Transverse colon (tissue), 4 donors: Measurements from ENCODE around the gene TH. TPM values are rescaled to one million over a fixed set of nuclear protein-coding genes. Genes with fewer than 3 reads are reported as not detected.
A peak's percentile ranks its signal among the peaks of the same experiment; 100 is the strongest.

Experiments used
- DNase-seq: peaks from one replicate; pipeline ENCODE4 v3.0.0-alpha.2; 2019
- H3K27ac ChIP-seq, 4 donors: fragments of 200-600 bp; sonication (generic); 2 replicates each; pipeline ENCODE4 v1.5.1; 2016 to 2018; ENCODE audit warnings: inconsistent platforms in 4 of 4
- H3K27me3 ChIP-seq: fragments of 200-600 bp; sonication (generic); 2 replicates; pipeline ENCODE4 v1.5.1; 2017; ENCODE audit warnings: inconsistent platforms
- H3K36me3 ChIP-seq, 4 donors: fragments of 200-600 bp; sonication (generic); 2 replicates each; pipeline ENCODE4 v1.5.1; 2017 to 2019; ENCODE audit warnings: inconsistent platforms in 4 of 4
- H3K4me1 ChIP-seq, 4 donors: fragments of 200-600 bp; sonication (generic); 2 replicates each; pipeline ENCODE4 v1.5.1; 2017 to 2020; ENCODE audit warnings: inconsistent platforms in 4 of 4
- H3K4me3 ChIP-seq, 4 donors: fragments of 200-600 bp; sonication (generic); 1 replicate in 1 of 4; 2 replicates in 3 of 4; pipeline versions ENCODE4 v1.5.1 to v1.6.1; 2017 to 2019; ENCODE audit warnings: inconsistent platforms in 4 of 4
- H3K9me3 ChIP-seq, 2 donors: fragments of 200-600 bp; sonication (generic); 2 replicates each; pipeline ENCODE4 v1.5.1; 2017 to 2019; ENCODE audit warnings: inconsistent platforms in 2 of 2
- EP300 ChIP-seq: sonication (generic); formaldehyde crosslinking; IDR thresholded peaks from one replicate; pipeline ENCODE4 v1.6.1; 2017; ENCODE audit warnings: antibody characterized with exemption, low read depth
- POLR2A ChIP-seq: fragments of 450-650 bp; IDR thresholded peaks from one replicate; pipeline ENCODE4 v1.6.1; 2016; ENCODE audit warnings: antibody characterized with exemption, mild to moderate bottlenecking, moderate library complexity
- POLR2AphosphoS5 ChIP-seq, 3 donors: sonication (generic); formaldehyde crosslinking; IDR thresholded peaks; one replicate each; pipeline ENCODE4 v1.6.1; 2016; ENCODE audit warnings: antibody characterized with exemption in 3 of 3
- WGBS, 2 donors: methylation state at CpG; one replicate each; pipeline ENCODE4 v1.1.5; 2018; ENCODE audit warnings: low coverage in 1 of 2; 5-methylcytosine and 5-hydroxymethylcytosine counted together
- in situ Hi-C, 4 donors: fragments of 200-750 bp; cut with MboI; loops; one replicate each; pipeline versions ENCODE4 v1.15.0 to v1.15.1; 2017; ENCODE audit warnings: low sequenced_read_pairs in 3 of 4, low pct_ligation_motif_present in 1 of 4, low pct_unique_long_range_greater_than_20kb in 1 of 4
- intact Hi-C: fragments of 100-400 bp; cut with DNase I; formaldehyde crosslinking; loops from one replicate; pipeline ENCODE4 v1.15.1; 2023; ENCODE audit warnings: low total_unique reads
- total RNA-seq, 4 donors: library from RNA; depleted of rRNA; stranded (reverse); fragments of >200 nt; gene quantifications; one replicate each; pipeline ENCODE4 v1.1.0, GENCODE V29; 2016
- TF ChIP-seq, protein P1 (sequence below), 5 experiments: fragments of 200-600 bp in 3 of 5; fragments of 450-650 bp in 2 of 5; sonication (generic) in 3 of 5; IDR thresholded peaks; 1 replicate in 2 of 5; 2 replicates in 3 of 5; pipeline ENCODE4 v1.5.1; 2016 to 2017; ENCODE audit warnings: antibody characterized with exemption in 5 of 5, inconsistent platforms in 3 of 5, mild to moderate bottlenecking in 2 of 5, moderate library complexity in 1 of 5

The TH gene
- total RNA-seq, 4 donors from 2014 or later: not detected

DNA sequence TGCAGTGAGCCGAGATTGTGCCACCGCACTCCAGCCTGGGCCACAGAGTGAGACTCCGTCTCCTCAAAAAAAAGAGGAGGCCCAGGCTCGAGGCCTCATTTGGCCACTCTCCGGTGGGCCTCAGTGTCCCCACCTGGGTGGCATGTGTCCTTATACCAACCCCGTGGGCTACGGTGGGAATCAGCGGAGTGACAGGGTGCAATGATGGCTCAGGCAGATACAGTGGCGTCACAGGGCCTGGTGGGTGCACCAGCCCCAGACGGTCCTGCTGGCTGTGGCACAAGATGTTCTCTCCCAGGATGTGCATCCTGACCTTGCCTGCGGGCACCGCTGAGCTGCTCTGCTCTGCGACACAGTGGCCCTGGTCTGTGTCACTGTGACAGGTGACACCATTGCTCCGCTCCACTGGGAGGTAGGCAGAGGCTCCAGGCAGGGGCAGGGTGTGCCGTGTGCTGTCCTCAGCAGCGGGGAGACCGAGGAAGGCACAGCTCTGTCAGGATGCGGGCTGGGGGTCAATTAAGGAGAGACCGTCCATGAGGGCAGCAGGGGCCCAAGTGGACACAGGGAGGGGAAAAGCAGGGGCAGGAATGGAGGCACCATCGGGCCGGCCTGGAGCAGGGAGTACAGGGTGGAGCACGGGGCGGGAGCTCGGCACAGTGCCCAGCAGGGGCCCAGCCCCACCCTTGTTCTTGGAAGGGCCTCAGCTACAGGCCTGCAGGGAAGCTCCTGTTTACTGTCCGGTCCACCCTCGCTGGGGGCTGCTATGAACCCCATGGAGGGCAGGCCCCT lies 21.7 kb upstream of the TH start:
- Histone ChIP-seq H3K36me3 (no peaks in the 10 kb centered on the region), H3K4me1 (peaks cover 0 to 3% (median 0%) of the 10 kb centered on the region in 4 donors), H3K4me3 (no peak overlapping the region), H3K27me3 (peaks cover 33% of the 10 kb centered on the region), H3K9me3 (no peaks in the 10 kb centered on the region), H3K27ac (no peak overlapping the region)
- WGBS, 2 donors: 65% methylated on average over 23 of the region's 26 CpGs; no CpG with 5 or more reads in 1 of the 2 donors
- DNase-seq: peak; percentile 64
- intact Hi-C loops: loop anchor here (10.0 kb wide), 1 partner anchor 332 kb away; no protein-coding TSS in a partner anchor
- no peak for TF ChIP-seq POLR2A
- TF ChIP-seq POLR2AphosphoS5 (IDR thresholded peaks at IDR 0.05): no peak
- TF ChIP-seq, protein P1, sequence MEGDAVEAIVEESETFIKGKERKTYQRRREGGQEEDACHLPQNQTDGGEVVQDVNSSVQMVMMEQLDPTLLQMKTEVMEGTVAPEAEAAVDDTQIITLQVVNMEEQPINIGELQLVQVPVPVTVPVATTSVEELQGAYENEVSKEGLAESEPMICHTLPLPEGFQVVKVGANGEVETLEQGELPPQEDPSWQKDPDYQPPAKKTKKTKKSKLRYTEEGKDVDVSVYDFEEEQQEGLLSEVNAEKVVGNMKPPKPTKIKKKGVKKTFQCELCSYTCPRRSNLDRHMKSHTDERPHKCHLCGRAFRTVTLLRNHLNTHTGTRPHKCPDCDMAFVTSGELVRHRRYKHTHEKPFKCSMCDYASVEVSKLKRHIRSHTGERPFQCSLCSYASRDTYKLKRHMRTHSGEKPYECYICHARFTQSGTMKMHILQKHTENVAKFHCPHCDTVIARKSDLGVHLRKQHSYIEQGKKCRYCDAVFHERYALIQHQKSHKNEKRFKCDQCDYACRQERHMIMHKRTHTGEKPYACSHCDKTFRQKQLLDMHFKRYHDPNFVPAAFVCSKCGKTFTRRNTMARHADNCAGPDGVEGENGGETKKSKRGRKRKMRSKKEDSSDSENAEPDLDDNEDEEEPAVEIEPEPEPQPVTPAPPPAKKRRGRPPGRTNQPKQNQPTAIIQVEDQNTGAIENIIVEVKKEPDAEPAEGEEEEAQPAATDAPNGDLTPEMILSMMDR (IDR thresholded peaks at IDR 0.05): no peak
- TF ChIP-seq EP300: no peak
- in situ Hi-C loops: loop anchor here in 2 of 4 donors (10.0 to 25.0 kb wide), 4 partner anchors 94 to 232 kb away; partner anchors contain the start of gene TSSC4 (in 1 of the 2)

DNA sequence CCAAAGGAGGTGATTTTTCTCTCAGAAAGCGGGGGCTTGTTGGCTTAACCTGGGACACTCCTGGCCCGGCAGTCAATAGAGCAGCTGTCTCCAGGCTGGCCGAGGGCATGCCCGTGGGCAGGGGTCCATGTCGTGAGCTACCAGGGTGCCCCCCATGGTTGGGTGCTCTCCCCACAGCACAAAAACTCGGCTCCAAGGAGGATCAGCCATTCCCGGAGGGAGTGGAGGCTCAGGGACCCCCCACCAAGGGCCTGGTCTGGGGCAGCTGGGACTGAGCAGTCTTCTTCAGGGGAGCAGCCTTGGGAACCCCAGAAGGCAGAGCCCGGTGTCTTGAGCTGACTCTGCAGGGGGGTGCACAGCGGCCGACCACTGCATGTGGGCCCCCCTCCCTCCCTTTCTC lies 20.8 kb upstream of the TH start:
- in situ Hi-C loops (loop anchor here in 2 of 4 donors (10.0 to 25.0 kb wide), 4 partner anchors 95 to 232 kb away; partner anchors contain the start of gene TSSC4 (in 1 of the 2)), intact Hi-C loops (loop anchor here (10.0 kb wide), 1 partner anchor 332 kb away; no protein-coding TSS in a partner anchor)
- peaks cover 0 to 3% (median 0%) of the 10 kb centered on the region in 4 donors for H3K4me1 ChIP-seq
- H3K36me3 ChIP-seq: no peaks in the 10 kb centered on the region
- H3K27me3 ChIP-seq: peaks cover 33% of the 10 kb centered on the region
- H3K4me3 ChIP-seq: no peak overlapping the region
- H3K27ac ChIP-seq: no peak overlapping the region
- 80% methylated on average over 8 of the region's 10 CpGs; no CpG with 5 or more reads in 1 of the 2 donors for WGBS, 2 donors
- H3K9me3 ChIP-seq: no peaks in the 10 kb centered on the region
- TF ChIP-seq, protein P1 (IDR thresholded peaks at IDR 0.05): no peak
- no peak for TF ChIP-seq POLR2A
- TF ChIP-seq EP300: no peak
- TF ChIP-seq POLR2AphosphoS5 (IDR thresholded peaks at IDR 0.05): no peak
- DNase-seq: no peak

DNA sequence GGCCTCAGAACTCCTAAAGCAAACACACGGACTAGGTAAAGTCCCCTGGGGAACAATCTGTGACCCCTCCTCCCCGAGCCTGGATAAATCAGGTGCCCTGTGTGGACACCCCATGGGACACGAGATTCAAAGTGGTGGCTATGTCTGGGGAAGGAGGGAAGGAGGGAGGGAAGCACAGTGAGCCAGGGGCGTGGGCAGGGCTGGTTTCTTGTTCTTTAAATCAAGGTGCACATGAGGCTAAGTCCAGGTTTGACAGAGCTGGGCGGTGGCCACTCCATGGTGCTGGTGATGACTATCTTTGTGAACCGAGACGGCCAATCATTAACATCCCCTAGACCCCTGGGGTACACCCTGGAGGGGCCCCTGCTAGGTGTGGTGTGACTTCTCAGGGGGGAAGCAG lies 20.3 kb upstream of the TH start:
- no peak overlapping the region for H3K27ac ChIP-seq
- no peaks in the 10 kb centered on the region for H3K36me3 ChIP-seq
- peaks cover 31% of the 10 kb centered on the region for H3K27me3 ChIP-seq
- no peaks in the 10 kb centered on the region for H3K9me3 ChIP-seq
- H3K4me3 ChIP-seq: no peak overlapping the region
- no peak for DNase-seq
- peaks cover 0 to 3% (median 0%) of the 10 kb centered on the region in 4 donors for H3K4me1 ChIP-seq
- intact Hi-C loops: loop anchor here (10.0 kb wide), 1 partner anchor 333 kb away; no protein-coding TSS in a partner anchor
- in situ Hi-C loops: loop anchor here in 2 of 4 donors (10.0 to 25.0 kb wide), 4 partner anchors 95 to 233 kb away; partner anchors contain the start of gene TSSC4 (in 1 of the 2)
- 74% methylated on average over 7 of the region's 7 CpGs; no CpG with 5 or more reads in 1 of the 2 donors for WGBS, 2 donors
- TF ChIP-seq EP300 (no peak), POLR2AphosphoS5 (IDR thresholded peaks at IDR 0.05) (no peak)

DNA sequence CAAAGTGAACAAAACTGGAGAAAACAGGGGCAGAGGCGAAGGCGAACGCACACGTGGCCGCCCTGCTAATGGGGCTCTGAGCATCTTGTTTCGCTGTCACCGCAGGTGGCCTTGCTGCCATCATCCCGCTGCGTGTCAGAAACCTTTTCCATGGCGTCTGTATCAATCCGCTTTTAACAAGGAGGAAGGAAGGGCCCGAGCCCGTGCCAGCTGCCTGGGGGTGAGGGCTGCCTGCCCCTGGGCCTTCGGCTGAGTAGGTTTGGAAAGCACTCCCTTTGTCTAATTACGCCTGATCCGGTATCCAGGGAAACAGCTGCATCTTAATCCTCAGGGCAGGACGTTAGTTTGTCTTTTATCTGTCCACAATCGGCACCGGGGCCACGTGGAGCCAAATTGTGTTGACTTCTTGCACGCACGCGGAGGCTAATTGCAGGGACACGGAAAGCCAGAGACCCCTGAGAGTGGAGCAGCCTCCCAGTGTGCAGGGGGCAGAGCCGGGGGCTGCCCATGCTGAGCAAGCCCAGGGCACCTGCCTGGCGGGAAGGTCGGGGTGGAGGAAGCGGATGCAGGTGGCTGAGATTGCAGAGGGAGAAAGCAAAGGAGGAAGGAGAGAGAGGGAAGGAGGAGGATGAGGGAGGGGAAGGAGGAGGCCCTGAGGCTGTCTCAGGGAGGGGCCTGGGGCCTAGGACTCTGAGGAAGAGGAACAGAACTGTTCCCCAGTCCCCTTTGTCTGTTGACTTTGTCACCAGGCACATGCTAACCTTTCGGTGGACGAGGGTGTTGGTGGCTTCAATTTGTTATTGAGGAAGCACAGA lies 19.2 kb upstream of the TH start:
- Histone ChIP-seq H3K4me3 (no peak overlapping the region), H3K27me3 (peaks cover 38% of the 10 kb centered on the region), H3K36me3 (no peaks in the 10 kb centered on the region), H3K27ac (no peak overlapping the region), H3K9me3 (no peaks in the 10 kb centered on the region), H3K4me1 (peaks cover 0 to 3% (median 0%) of the 10 kb centered on the region in 4 donors)
- no peak for TF ChIP-seq POLR2A
- no peak for TF ChIP-seq EP300
- TF ChIP-seq, protein P1 (IDR thresholded peaks at IDR 0.05): no peak
- no peak for TF ChIP-seq POLR2AphosphoS5 (IDR thresholded peaks at IDR 0.05)
- in situ Hi-C loops (loop anchor here in 2 of 4 donors (10.0 to 25.0 kb wide), 4 partner anchors 96 to 234 kb away; partner anchors contain the start of gene TSSC4 (in 1 of the 2)), intact Hi-C loops (loop anchor here (10.0 kb wide), 1 partner anchor 334 kb away; no protein-coding TSS in a partner anchor)
- DNase-seq: no peak
- WGBS, 2 donors: 52 to 60% methylated on average over 14 to 30 of the region's 30 CpGs
